Activated T-cell treated with anti-CD3 and anti-CD28 coated beads for 1 hour (primary cell): ENCODE measurements around the gene BEAN1.

Experiments used
- DNase-seq: peaks from one replicate; pipeline ENCODE4 v3.0.0-alpha.2; 2020; ENCODE audit warnings: low read depth

BEAN1 gene, protein sequence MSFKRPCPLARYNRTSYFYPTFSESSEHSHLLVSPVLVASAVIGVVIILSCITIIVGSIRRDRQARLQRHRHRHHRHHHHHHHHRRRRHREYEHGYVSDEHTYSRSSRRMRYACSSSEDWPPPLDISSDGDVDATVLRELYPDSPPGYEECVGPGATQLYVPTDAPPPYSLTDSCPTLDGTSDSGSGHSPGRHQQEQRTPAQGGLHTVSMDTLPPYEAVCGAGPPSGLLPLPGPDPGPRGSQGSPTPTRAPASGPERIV

DNA sequence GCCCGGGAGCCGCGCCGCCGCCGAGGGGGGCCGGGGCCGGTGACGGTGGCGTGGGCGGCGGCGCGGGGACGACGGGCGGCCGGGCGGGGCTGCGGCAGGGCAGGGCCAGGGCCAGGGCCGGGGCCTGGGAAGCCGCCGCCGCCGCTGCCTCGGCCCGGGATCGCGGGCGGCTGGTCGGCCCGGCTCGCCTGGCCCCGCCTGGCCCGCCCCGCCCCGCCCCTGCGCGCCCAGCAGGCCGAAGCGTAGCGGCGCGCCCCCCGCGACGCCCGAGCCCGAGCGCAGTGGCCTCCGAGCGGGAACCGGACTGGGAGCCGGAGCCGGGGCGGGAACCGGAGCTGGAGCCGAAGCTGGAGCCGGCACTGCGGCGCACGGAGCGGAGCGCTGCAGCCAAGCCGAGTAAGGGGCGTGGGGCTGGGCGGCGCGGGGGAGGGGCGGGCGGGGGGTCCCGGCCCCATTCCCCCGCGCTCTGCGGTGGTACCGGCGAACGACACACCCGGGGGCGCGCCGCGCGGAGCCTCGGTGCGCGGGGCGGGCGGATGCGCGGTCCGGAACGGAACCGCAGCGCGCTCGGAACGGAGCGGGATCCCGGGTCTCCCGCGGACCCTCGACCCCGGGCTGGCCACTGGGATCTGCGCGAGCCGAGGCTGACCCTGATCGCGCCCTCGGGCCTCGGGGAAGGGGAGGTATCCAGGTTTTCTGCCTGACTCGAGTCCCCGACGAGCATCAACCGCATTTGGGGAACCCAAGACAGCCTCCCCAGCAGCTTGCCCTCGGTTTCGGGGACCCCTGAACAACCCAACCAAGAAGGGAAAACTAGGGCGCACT lies at the start of gene BEAN1:
BEAN1 (plus strand) TSS at position 260 of the 825 bp plus-strand sequence. CDS start 10,382 bp downstream, outside the sequence.
- no peak for DNase-seq

DNA sequence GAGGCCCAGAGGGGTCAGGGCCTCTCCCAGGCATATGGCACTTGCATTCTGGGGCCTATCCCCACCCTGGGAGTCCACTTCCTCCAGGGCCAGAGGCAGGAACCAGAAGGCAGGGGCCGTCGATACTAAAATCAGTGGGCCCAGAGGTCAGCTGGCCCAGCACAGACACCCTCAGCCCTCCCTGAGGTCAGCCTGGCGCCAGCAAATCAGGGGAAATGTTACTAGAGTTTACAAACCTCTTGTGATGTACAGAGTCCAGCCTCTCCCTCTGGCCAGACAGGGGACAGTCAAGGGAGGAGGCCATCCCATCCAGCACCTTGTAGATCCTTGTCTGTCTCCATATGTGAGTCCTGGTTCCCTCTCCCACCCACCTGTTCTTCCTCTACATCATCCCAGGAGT lies 49.8 kb upstream of the BEAN1 start:
- DNase-seq: no peak

DNA sequence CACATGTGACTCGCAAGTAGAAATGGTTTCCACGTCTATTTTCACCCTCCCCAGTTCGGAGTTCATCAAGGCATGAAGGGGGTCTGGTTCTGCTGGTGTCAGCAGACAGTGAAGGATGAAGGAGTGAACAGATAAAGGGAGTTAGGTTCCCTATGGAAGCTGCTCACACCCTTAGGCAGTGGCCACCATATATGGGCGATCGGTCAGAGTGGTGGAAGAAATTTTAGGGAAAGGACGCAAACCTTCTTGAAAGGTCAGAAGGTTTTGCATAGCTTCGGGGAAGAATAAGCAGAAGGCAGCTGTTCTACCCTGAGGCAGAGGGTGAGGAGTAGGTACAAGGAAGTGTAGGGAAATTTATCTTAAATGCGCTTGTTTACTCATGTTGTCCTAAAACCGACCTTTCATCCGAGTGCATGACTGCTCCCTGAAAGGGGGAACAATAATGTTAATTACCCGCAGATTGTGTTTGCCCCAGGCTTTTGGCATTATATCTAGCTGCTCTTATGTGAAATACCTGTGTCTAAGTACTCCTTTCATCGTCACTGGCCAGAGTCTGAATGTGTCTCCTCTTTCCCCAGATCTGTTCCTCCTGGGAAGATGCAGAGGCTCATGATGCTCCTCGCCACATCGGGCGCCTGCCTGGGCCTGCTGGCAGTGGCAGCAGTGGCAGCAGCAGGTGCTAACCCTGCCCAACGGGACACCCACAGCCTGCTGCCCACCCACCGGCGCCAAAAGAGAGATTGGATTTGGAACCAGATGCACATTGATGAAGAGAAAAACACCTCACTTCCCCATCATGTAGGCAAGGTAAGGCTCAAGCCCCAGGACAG lies 48.1 kb upstream of the BEAN1 start:
- no peak for DNase-seq

DNA sequence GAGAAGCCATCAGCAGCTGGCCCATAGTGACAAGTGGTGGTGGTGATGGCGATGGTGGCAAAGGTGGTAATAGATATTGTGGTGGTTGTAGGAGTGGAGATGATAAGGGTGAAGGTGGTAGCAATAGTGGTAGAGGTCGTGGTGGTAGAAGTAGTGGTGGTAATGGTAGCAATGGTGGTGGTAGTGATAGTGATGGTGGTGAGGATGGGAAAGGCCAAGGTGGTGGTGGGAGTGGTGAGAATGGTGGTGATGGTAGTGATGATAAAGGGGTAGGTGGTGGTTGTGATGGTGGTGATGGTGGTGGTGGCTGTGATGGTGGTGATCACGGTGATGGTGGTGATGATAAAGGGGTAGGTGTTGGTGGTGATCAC lies 47.5 kb upstream of the BEAN1 start:
- DNase-seq: no peak

DNA sequence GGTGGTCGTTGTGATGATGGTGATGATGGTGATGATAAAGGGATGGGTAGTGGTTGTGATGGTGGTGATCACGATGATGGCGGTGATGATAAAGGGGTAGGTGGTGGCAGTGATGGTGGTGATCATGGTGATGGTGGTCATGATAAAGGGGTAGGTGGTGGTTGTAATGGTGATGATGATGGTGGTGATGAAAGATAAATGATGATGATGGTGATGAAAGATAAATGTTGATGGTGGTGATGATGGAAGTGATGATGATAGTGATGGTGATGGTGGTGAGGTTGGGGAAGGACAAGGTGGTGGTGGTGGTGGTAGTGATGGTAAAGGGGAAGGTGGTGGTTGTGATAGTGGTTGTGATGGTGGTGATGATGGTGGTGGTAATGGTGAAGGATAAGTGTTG lies 46.7 kb upstream of the BEAN1 start:
- no peak for DNase-seq

DNA sequence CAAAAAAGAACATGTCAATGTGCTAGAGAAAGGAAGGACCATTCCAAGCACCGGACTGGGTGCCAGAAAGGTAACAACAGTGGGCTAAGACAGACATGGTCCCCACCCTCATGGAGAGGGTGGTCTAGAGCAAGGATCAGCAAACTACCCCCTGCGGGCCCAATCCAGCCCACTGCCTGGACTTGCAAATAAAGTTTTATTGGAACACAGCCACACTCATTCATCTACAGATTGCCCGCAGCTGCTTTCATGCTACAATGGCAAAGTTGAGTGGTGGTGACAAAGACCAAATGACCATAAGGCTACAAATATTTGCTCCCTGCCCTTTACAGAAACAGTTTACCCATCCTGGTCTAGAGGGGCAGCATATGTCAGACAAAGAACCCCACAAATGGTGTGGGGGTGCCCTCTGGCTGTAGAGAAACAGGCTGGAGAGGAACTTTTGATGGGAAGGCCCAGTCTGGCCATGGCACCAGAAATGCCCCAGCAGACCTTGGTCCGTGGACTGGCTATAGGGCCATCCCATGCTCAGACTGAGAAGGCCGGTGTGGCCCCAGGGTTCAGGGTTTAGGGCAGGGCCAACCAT lies 45.4 kb upstream of the BEAN1 start:
- DNase-seq: no peak

DNA sequence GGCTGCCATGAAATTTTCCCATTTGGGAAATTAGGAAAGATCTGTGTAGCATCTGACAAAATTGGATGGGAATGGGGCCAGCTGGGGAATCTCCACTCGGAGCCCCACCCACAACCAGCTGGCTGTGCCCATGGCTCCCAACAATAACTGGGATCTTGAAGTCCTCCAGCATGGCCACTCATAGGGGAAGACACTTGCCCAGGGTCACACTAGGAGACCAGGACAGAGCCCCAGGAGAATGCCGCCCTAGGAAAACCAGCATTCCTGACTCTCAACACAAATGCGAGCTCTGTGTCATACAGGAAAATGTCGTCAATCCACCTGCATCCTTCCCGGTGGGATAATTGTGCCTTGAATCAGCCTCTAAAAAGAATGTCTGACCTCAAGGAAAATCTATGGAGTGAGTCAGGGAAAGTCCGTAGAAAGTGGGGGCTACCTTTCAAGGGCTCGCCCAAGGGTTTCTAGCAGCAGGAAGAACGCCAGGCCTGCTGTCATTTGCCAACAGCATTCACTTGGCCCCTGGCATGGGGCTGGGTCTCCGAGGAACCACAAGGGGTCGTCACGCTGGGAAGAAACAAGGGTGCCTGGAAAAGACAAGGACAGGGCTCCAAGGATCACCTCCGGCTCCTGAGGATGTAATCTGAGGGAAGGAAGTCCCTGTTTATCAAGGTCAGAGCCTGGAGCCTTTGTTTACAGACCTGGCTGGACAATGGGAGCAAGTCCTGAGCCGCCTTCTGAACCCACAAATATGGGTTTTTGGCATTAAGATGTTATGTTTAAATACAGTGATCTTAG lies 44.7 kb upstream of the BEAN1 start:
- no peak for DNase-seq

DNA sequence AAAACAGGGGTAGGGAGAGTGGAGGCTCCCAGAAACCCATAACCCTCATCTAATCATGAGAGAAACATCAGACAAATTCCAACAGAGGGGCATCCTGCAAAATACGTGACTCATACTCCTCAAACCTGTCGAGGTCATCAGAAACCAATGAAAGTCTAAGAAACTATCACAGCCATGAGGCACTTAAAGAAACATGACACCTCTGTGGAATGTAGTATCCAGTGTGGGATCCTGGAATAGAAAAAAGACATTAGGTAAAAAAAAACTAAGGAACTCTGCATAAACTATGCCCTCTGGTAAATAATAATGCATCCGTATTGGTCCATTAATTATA lies 44.2 kb upstream of the BEAN1 start:
- no peak for DNase-seq

DNA sequence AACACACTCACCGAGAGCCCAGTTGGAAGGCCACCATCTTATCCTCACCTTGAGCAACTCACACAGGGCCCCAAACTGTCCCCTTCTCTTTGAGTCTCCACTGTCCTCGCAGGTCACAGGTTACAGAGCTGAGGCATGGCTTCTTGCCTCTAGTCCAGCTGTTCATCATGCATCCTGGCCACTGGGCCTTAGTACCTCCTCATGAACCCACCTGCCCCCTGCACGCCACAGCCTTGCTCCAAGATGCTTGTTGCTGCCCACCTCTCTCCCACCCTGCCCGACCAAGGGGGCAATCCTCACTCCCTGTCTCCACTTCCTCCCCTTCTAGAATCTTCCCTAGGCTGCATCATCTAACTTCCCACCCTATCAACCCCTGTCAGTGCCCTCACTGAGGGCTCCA lies 43.5 kb upstream of the BEAN1 start:
- no peak for DNase-seq

DNA sequence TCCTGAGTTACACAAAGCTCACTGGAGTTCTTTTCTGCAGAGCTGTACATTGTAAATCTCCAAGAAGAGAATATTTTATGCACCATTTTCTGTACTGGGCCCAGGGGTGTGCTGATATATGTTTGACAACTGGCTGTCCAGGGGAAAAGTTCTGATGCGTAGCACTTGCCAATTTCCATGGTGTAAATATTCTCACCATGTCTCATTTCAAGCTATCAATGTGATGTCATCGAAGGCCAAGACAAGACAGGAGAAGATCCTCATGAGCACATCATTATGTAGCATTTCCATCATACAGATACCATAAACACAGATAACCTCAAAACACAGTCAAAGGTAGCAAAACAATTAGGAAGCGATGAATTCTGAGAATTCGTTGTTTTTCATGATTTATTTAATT lies 41.7 kb upstream of the BEAN1 start:
- no peak for DNase-seq

DNA sequence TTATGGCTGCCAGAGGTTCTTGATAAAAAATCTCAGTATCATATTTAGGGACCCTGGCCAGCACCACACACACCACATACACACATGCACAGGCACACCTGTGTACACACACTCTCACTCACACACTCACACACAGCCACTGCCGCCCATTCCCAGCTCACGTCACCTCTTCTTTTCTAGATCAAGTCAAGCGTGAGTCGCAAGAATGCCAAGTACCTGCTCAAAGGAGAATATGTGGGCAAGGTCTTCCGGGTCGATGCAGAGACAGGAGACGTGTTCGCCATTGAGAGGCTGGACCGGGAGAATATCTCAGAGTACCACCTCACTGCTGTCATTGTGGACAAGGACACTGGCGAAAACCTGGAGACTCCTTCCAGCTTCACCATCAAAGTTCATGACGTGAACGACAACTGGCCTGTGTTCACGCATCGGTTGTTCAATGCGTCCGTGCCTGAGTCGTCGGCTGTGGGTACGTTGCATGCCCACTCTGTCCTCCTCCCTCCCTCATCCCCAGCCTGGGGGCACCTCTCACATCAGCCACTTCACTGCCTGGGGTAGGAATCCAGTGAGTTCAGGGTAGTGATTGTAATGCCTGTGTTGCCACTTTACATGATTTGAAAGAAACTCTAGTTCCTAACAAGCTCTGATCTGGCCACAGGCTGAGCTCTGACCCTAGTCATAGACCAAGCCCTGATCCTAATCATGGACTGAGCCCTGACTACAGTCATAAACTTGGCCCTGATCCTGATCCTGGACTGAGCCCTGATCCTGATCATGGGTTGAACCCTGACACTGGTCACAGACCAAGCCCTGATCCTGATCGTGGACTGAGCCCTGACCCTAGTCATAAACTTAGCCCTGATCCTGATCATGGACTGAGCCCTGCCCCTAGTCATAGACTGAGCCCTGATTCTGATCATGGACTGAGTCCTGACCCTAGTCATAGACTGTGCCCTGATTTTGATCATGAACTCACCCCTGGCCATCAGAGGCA lies 40.2 kb upstream of the BEAN1 start:
- DNase-seq: no peak

DNA sequence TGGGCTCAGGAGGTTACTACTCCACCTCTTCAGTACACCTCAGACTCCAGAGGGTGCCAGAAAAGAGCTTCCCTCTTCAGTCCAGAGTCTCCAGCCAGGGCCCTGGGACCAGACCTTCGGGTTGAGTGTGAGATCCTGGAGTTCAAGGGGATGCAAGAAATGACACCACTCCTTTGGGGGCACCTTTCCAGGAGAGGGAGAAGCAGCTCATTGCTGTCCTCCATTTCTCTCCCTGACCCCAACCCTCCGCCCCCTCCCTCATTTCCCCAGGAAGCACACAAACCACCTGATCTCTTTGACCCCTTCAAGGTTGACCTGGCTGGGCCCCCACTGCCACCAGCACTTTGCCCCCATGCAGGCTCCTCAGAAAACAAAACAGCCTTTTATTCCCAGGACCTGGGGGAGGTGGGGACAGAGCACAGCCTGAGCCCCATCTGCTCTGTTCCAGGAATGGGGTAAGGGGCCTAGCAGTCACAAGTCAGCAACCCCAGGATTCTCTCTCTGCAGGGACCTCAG lies 39.2 kb upstream of the BEAN1 start:
- no peak for DNase-seq

DNA sequence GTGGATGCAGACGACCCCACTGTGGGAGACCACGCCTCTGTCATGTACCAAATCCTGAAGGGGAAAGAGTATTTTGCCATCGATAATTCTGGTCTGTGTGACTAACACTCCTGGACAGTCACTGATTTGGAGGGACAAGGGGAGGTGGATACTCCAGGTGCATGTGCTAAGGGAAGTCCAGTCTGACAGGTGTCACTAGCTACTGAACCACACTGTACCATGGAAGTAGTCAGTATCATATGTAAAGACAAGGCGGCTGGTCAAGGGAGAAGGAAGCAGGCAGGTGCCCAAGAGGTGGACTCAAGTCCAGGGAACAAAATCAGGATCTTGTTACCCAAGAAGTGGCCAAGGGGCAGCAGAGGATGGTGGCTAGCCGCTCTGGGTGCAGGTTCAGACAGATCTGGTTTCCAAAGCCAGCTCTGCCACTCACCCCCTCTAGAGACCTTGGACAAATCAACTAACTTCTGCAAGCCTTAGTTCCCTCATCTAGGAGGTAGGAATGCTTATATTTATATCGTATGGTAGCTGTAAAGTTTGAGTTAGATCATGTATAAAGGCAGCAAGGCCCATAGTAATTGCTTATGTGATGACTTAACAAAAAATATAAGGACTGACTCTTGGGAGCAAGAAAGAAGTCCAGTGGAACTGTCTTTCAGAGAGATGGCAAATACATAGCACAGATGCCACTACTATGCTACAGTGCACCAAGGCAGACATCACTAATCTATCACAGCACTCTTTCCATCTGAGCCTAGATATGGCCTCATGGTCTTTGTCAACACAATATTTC lies 38.5 kb upstream of the BEAN1 start:
- no peak for DNase-seq

DNA sequence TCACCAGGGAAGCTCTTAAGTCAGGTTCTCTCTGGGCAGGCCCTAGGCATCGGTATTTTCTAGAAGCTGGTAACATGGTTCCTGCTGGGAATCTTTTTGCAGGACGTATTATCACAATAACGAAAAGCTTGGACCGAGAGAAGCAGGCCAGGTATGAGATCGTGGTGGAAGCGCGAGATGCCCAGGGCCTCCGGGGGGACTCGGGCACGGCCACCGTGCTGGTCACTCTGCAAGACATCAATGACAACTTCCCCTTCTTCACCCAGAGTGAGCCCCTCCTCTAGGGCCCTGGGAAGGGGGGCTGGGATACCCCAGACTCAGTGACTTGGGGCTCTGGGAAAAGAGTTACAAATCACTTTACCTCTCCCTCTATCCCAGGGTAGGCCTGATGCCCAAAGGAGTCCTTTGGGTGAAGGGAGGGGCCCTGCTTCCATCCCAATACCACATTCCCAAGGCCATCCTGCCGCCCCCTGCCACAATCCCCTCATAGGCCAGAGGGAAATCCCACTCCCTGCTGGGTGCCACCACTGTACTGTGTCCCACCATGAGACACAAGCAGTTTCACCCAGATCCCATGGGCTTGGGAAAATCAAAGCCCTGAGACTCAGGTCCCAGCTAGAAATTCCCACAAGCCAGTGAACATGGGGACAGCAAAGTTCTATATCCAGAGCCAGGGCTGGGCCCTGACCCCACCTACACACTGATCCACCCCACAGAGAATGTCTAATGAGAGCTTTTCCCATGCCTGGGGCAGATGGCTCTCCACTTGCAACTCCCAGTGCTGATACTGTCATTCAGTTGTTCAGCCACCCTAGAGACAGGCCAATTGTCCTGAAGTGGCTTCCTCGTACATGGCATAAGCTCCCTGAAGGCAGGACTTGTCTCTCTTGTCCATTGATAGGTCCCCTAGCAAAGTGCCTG lies 37.6 kb upstream of the BEAN1 start:
- DNase-seq: no peak

DNA sequence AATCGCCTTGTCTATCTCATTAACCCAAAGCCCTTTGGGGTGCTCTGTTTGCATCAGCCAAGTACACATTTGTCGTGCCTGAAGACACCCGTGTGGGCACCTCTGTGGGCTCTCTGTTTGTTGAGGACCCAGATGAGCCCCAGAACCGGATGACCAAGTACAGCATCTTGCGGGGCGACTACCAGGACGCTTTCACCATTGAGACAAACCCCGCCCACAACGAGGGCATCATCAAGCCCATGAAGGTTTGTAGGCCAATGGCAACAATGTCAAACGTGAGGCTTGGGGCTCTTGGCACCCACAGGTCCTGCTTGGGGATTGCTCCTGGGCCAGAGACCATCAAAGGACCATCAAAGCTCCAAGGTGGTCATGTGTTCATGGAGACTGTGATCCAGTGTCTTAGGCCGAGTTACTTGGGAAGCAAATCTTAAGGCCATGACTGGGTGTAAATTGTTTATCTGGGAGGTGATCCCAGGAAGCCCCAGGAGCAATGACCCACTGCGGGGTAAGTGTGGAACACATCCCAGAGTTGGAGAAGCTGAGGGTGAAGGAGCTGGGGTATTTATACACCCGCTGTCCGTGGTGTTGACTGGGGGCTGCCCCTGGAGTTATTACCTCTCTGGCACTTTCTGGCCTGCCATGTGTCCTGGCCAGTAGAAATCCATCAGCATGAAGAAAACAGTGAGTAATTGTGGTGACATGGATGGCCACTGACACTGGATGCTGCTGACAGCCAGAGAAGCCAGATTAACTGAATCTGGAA lies 36.6 kb upstream of the BEAN1 start:
- DNase-seq: no peak

DNA sequence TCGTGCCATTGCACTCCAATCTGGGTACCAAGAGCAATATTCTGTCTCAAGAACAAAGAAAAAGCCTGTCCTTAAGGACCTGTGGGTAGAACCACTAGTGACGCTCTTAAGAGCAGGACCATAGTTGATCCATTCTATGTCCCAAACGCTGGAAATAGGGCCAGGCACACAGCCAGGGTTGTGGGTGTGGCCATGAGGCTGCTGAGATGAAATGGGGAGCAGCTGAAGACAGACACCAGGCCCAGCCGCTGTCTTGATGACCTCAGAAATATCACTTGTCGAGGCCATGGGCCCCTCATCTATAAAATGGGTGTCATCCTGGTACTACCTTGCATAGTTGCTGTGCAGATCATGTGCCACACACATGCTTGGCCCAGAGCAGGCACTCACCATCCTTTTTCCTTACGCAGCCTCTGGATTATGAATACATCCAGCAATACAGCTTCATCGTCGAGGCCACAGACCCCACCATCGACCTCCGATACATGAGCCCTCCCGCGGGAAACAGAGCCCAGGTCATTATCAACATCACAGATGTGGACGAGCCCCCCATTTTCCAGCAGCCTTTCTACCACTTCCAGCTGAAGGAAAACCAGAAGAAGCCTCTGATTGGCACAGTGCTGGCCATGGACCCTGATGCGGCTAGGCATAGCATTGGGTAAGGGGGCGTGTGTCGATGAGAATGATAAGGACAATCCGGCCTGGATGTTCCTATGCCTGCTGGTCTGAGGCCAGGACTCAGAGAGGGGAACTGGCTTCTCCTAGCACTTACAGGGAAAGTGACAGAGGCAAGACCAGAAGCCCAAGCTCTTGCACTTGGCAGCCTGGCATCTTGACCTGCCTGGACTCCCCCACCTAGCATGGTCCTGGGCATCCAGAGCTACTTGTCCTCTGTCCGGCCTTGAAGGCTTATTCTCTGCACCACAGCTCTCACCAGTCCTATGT lies 35.1 kb upstream of the BEAN1 start:
- no peak for DNase-seq
